ENCODE data around the gene SIGLEC14. TPM values are rescaled to one million over a fixed set of nuclear protein-coding genes. Genes with fewer than 3 reads are reported as not detected.

Gene SIGLEC14
- total RNA-seq, 1 donor from 2014 or later: not detected

DNA sequence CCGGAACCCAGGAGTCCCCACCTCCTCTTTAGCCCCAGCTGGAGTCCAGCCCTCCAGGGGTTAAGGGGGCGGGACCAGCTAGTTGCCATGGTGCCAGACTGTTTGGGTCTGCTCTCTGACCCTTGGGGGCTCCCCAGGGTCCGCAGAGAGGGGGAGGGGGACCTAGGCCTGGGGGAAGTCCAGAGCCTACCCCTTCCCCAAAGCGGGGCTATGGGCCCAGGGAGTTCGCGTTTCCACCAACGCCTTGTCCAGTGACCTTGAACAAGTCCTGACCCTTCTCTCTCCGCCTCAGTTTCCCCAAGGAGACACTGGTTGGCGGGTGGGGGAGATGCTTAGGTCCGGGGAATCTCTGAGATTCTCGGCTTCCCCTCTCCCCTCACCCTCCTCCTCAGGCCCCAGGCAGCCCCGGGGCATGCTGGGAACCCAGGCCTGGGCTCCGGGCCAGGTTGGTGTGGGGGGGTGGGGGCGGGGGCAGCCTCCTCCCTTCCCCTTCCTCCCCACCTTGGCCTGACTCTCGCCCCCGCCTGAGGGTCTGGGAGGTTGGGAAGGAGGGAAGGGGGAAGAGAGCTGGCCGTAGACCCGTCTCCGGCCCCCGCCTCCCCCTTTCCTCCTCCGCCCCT lies 43.9 kb upstream of the SIGLEC14 start:
- H3K4me3 Mint-ChIP-seq: peak overlapping the region; percentile 92
- H3K9me3 Mint-ChIP-seq: peaks cover 2% of the 10 kb centered on the region
- TF ChIP-seq, protein P1, sequence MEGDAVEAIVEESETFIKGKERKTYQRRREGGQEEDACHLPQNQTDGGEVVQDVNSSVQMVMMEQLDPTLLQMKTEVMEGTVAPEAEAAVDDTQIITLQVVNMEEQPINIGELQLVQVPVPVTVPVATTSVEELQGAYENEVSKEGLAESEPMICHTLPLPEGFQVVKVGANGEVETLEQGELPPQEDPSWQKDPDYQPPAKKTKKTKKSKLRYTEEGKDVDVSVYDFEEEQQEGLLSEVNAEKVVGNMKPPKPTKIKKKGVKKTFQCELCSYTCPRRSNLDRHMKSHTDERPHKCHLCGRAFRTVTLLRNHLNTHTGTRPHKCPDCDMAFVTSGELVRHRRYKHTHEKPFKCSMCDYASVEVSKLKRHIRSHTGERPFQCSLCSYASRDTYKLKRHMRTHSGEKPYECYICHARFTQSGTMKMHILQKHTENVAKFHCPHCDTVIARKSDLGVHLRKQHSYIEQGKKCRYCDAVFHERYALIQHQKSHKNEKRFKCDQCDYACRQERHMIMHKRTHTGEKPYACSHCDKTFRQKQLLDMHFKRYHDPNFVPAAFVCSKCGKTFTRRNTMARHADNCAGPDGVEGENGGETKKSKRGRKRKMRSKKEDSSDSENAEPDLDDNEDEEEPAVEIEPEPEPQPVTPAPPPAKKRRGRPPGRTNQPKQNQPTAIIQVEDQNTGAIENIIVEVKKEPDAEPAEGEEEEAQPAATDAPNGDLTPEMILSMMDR (IDR thresholded peaks at IDR 0.05): no peak
- no peak for TF ChIP-seq EZH2phosphoT487 (IDR thresholded peaks at IDR 0.05)
- no peak for TF ChIP-seq EZH2 (IDR thresholded peaks at IDR 0.05)
- no peaks in the 10 kb centered on the region for H3K79me2 ChIP-seq (ENCODE audit: low read depth)
- peaks cover 31% of the 10 kb centered on the region for H3F3A ChIP-seq (ENCODE audit: low read depth)
- H3K36me3 ChIP-seq: no peaks in the 10 kb centered on the region
- H3K4me1 ChIP-seq: peaks cover 18% of the 10 kb centered on the region
- DNase-seq (ENCODE audit: low spot score): peak; percentile 87
- H4K20me1 ChIP-seq (ENCODE audit: low read depth): peaks cover 20% of the 10 kb centered on the region
- peaks cover 11% of the 10 kb centered on the region for H3K36me3 Mint-ChIP-seq
- peak overlapping the region; percentile 91 for H3K27ac Mint-ChIP-seq
- H2AFZ ChIP-seq (replicated peaks): no peak overlapping the region
- no peaks in the 10 kb centered on the region for H3K9me3 ChIP-seq (ENCODE audit: low read depth)
- no peaks in the 10 kb centered on the region for H3K27me3 ChIP-seq
- no peak overlapping the region for H3K27ac ChIP-seq
- no peak overlapping the region for H3K9ac ChIP-seq
- H3K27me3 Mint-ChIP-seq (ENCODE audit: insufficient read depth, low read depth): peaks cover 14% of the 10 kb centered on the region
- peak overlapping the region; percentile 86 for H3K4me3 ChIP-seq
- peaks cover 45% of the 10 kb centered on the region for H3K4me1 Mint-ChIP-seq
- peak overlapping the region; percentile 91 for H3K4me2 ChIP-seq

DNA sequence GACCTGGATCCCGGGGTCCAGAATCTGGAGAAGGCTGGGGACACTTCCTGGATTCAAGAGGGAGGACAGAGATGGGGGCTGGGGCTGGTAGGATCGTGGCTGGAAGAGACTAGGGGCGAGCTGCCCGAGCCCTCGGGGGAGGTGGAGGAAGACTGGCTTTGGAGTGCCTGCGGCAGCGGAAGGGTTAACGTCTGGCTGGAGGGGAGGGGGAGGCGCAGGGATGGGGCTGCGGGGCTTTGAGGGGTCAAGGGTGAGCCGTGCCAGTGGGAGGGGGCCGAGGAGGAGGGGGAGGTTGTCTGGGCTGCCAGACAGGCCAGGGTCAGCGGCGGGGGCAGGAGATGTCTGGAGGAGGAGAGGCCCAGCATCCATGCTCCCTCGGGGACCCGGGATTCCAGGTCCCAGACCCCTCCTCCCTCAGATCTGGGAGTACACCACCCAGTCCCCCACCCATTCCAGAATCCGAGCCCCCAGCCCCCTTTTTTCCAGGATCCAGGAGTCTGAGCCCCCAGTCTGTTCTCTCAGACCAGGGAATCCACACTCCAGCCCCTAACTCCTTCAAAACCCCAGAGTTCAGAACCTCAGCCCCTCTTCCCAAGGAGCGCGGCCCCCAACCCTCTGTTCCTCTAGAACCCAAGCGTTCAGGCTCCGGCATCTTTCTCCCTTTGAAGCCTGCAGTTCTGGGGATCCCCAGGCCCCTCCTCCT lies 43.3 kb upstream of the SIGLEC14 start:
- H3K4me3 ChIP-seq: peak overlapping the region; percentile 86
- H3K36me3 ChIP-seq: no peaks in the 10 kb centered on the region
- H4K20me1 ChIP-seq (ENCODE audit: low read depth): peaks cover 20% of the 10 kb centered on the region
- no peaks in the 10 kb centered on the region for H3K27me3 ChIP-seq
- H3K4me1 ChIP-seq: peaks cover 18% of the 10 kb centered on the region
- H3K9me3 ChIP-seq (ENCODE audit: low read depth): no peaks in the 10 kb centered on the region
- H3K36me3 Mint-ChIP-seq: peaks cover 8% of the 10 kb centered on the region
- peak overlapping the region; percentile 91 for H3K4me2 ChIP-seq
- H3K9me3 Mint-ChIP-seq: peaks cover 2% of the 10 kb centered on the region
- H3K9ac ChIP-seq: no peak overlapping the region
- peaks cover 45% of the 10 kb centered on the region for H3K4me1 Mint-ChIP-seq
- peak; percentile 77 for DNase-seq (ENCODE audit: low spot score)
- no peak overlapping the region for H3K27ac ChIP-seq
- no peaks in the 10 kb centered on the region for H3K79me2 ChIP-seq (ENCODE audit: low read depth)
- peak overlapping the region; percentile 92 for H3K4me3 Mint-ChIP-seq
- TF ChIP-seq EZH2phosphoT487 (IDR thresholded peaks at IDR 0.05) (no peak), EZH2 (IDR thresholded peaks at IDR 0.05) (no peak)
- TF ChIP-seq, protein P1 (IDR thresholded peaks at IDR 0.05): no peak
- peaks cover 15% of the 10 kb centered on the region for H3K27me3 Mint-ChIP-seq (ENCODE audit: insufficient read depth, low read depth)
- H3F3A ChIP-seq (ENCODE audit: low read depth): peaks cover 31% of the 10 kb centered on the region
- no peak overlapping the region for H2AFZ ChIP-seq (replicated peaks)
- H3K27ac Mint-ChIP-seq: peak overlapping the region; percentile 91

DNA sequence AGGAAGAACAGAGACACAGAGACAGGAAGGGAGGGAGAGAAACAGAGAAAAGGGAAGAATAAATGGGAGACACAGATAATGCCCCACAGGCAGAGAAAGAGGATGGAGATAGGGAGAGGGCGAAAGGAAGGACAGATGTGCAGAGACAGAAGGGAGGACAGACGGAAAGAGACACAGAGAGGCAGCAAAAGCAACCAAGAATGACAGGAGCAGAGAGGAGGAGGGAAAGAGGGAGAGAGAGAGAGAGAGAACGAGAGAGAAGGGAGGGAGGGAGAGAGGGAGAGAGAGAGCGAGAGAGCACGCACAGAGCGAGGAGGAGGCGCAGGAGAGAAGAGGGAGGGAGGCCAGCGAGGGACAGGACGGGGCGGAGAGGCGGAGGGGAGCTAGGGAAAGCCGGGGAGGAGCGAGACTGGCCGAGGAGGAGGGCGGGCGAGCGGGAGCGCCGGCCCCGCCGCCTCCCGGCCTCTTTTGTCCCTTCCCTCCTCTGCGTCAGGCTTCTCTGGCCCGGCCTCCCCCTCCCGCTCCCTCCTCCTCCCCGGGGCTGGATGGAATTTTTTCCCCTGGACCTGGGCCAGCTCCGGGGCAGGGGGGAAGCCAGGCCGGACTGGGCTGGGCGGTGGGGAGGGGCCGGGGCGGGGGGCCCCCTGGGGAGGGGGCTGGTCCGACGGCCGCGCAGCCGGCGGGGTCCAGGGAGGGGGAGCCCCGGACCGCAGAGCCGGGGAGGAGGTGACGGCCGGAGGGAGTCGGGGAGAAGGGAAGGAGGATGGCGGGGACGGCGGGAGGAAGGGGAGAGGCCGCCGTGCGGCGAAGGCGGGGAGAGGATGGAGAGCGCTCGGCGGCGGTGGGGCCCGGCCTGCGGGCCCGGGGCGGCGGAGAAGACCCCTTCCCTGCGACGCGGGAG lies 42.3 kb upstream of the SIGLEC14 start:
- Histone ChIP-seq H3K27me3 (no peaks in the 10 kb centered on the region), H4K20me1 (ENCODE audit: low read depth) (peaks cover 20% of the 10 kb centered on the region), H3K9me3 (ENCODE audit: low read depth) (no peaks in the 10 kb centered on the region), H3F3A (ENCODE audit: low read depth) (peaks cover 31% of the 10 kb centered on the region), H3K79me2 (ENCODE audit: low read depth) (no peaks in the 10 kb centered on the region), H3K27ac (peak overlapping the region; percentile 14), H3K4me1 (peaks cover 18% of the 10 kb centered on the region), H3K4me2 (peak overlapping the region; percentile 91), H3K36me3 (no peaks in the 10 kb centered on the region), H2AFZ (replicated peaks) (peak overlapping the region; percentile 81), H3K9ac (no peak overlapping the region), H3K4me3 (peak overlapping the region; percentile 86)
- no peak for TF ChIP-seq EZH2phosphoT487 (IDR thresholded peaks at IDR 0.05)
- Mint-ChIP-seq H3K4me3 (peak overlapping the region; percentile 87), H3K27me3 (ENCODE audit: insufficient read depth, low read depth) (peaks cover 13% of the 10 kb centered on the region), H3K27ac (peak overlapping the region; percentile 80), H3K9me3 (peaks cover 2% of the 10 kb centered on the region), H3K36me3 (peaks cover 4% of the 10 kb centered on the region), H3K4me1 (peaks cover 40% of the 10 kb centered on the region)
- peak; percentile 91 for DNase-seq (ENCODE audit: low spot score)
